BE2C (cell line): ENCODE measurements around the gene FAM168A.

Experiments used
- DNase-seq: peaks from one replicate; pipeline ENCODE4 v3.0.0-alpha.2; 2020
- H3K27me3 ChIP-seq: fragments of 250-450 bp; sonication (Bioruptor Pico); 2 replicates; pipeline ENCODE4 v1.5.1; 2020; ENCODE audit warnings: mild to moderate bottlenecking
- H3K36me3 ChIP-seq: fragments of 250-450 bp; sonication (Bioruptor Pico); 2 replicates; pipeline ENCODE4 v1.5.1; 2020; ENCODE audit warnings: mild to moderate bottlenecking
- H3K4me1 ChIP-seq: fragments of 250-450 bp; sonication (Bioruptor Pico); 2 replicates; pipeline ENCODE4 v1.5.1; 2020
- H3K4me3 ChIP-seq: 2 replicates; pipeline ENCODE4 v1.5.1; 2011; ENCODE audit warnings: low read depth, low read length
- H3K9me3 ChIP-seq: fragments of 250-450 bp; sonication (Bioruptor Pico); 2 replicates; pipeline ENCODE4 v1.5.1; 2020
- TF ChIP-seq, protein P1 (sequence below): IDR thresholded peaks from 2 replicates; pipeline ENCODE4 v1.5.1; 2012; ENCODE audit warnings: mild to moderate bottlenecking, low read depth, low read length

Gene FAM168A

DNA sequence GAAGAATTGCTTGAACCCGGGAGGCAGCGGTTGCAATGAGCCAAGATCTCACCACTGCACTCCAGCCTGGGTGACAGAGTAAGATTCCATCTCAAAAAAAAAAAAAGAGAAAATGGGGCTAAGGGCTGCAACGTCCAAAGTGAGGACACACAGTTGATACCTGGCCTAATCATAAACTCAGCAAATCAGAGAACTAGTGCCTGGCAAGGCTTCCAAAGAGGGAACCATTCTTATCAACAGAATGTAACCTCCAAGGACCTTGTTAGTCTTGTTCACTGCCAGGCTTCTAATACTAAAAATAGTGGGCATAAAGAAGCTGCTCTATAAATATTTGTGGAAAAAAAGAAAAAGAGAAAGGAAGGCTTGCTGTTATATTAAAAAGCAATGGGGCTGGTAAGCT, 42.3 kb downstream of the FAM168A start:
- H3K27me3 ChIP-seq = no peaks in the 10 kb centered on the region
- H3K4me3 ChIP-seq = no peak overlapping the region
- H3K4me1 ChIP-seq = no peaks in the 10 kb centered on the region
- H3K9me3 ChIP-seq = no peaks in the 10 kb centered on the region
- TF ChIP-seq, protein P1, sequence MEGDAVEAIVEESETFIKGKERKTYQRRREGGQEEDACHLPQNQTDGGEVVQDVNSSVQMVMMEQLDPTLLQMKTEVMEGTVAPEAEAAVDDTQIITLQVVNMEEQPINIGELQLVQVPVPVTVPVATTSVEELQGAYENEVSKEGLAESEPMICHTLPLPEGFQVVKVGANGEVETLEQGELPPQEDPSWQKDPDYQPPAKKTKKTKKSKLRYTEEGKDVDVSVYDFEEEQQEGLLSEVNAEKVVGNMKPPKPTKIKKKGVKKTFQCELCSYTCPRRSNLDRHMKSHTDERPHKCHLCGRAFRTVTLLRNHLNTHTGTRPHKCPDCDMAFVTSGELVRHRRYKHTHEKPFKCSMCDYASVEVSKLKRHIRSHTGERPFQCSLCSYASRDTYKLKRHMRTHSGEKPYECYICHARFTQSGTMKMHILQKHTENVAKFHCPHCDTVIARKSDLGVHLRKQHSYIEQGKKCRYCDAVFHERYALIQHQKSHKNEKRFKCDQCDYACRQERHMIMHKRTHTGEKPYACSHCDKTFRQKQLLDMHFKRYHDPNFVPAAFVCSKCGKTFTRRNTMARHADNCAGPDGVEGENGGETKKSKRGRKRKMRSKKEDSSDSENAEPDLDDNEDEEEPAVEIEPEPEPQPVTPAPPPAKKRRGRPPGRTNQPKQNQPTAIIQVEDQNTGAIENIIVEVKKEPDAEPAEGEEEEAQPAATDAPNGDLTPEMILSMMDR = no peak
- no peaks in the 10 kb centered on the region; the same call in 1 of the 2 replicates for H3K36me3 ChIP-seq
- no peak for DNase-seq

DNA sequence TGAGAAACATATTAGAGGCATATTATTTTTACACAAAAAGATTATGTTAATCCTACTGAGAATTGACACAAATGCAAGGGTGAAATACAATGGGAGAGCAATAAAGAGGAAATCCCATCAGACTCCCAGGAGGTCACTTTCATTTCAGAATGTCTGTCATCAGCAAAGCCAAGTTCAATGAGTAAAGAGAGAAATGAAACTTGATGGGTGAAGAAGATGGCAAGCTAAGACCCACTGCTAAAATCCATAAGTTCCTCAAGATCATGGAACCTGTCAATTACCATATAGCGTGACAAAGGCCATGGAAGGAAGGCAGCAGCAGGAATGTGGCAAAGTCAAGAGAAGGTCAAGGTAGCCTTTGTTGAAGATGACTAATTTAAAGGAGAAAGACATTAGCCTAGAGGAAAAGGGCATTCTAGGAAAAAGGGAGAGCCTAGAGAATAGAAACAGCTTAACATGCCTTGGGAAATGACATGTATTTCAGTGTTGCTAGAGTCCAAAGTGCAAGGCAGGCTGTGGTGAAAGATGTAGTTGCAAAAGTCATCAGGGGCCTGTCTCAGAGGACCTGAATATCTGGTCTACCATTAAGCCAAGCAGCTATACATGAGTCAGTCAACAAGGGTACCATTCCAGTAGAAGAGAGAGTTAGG, 43.1 kb downstream of the FAM168A start:
- H3K4me1 ChIP-seq = no peaks in the 10 kb centered on the region
- no peak overlapping the region for H3K4me3 ChIP-seq
- TF ChIP-seq, protein P1 = no peak
- no peaks in the 10 kb centered on the region; the same call in 1 of the 2 replicates for H3K36me3 ChIP-seq
- H3K27me3 ChIP-seq = no peaks in the 10 kb centered on the region
- no peak for DNase-seq
- no peaks in the 10 kb centered on the region for H3K9me3 ChIP-seq

DNA sequence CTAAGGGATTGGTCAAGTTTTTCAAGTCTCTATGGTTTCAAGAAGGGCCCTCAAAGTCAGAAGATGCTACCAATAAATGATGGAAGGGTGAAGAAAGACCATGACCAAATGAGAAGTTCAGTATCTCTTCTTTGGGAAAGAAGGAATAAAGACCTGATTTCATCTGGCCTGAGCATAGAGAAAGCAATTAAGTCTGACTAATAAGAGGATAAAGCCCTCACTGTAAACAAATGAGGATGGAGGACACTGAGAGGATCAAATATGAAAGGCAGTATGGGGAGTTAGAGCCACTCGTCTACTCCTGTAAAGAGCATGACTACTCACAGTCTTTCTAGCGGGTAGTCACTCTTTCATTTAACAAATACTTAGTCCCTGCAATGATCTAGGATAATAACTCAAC, 44.6 kb downstream of the FAM168A start:
- Histone ChIP-seq H3K9me3 (no peaks in the 10 kb centered on the region), H3K4me3 (no peak overlapping the region), H3K36me3 (no peaks in the 10 kb centered on the region; the same call in 1 of the 2 replicates), H3K4me1 (no peaks in the 10 kb centered on the region), H3K27me3 (no peaks in the 10 kb centered on the region)
- TF ChIP-seq, protein P1 = no peak
- no peak for DNase-seq

DNA sequence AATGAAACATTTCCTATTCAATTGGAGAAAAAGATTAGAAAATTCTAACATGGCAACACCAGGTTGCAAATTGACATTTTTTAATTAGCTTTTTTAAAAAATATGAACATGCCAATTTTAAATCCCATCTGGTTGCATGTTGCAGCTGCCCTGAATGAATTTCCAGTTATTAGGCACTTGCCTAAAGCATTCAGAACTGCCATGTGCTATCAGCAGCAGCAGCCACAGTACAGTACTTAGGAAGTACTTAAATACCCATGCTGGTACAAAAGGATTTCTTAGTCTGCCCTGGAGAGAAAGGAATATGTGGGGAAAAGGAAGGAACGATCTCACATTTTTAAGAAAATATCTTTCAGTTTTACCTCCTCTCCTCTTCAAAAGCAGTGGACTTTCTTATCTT, 46.2 kb downstream of the FAM168A start:
- TF ChIP-seq, protein P1 = no peak
- Histone ChIP-seq H3K27me3 (no peaks in the 10 kb centered on the region), H3K9me3 (no peaks in the 10 kb centered on the region), H3K36me3 (no peaks in the 10 kb centered on the region), H3K4me1 (no peaks in the 10 kb centered on the region), H3K4me3 (no peak overlapping the region)
- no peak for DNase-seq

DNA sequence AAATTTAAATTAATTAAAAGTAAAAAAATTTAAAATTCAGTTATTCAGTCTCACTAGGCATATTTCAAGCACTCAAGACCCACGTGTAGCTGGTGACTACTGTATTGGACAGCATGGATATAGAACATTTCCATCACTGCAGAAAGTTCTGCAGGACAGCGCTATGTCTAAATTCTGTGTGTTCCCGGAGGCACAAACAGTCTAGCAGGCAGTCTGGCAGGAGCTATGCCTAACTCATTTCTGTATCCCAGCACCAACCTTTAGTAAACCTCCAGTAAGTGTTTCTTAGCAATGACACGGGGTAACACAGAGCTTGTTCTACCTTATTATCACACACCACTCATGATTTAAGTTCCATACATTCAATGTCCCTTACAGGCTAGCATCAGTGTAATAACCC, 48.5 kb downstream of the FAM168A start:
- TF ChIP-seq, protein P1 = no peak
- Histone ChIP-seq H3K36me3 (no peaks in the 10 kb centered on the region), H3K27me3 (no peaks in the 10 kb centered on the region), H3K4me3 (no peak overlapping the region), H3K9me3 (no peaks in the 10 kb centered on the region), H3K4me1 (no peaks in the 10 kb centered on the region)
- DNase-seq = no peak

DNA sequence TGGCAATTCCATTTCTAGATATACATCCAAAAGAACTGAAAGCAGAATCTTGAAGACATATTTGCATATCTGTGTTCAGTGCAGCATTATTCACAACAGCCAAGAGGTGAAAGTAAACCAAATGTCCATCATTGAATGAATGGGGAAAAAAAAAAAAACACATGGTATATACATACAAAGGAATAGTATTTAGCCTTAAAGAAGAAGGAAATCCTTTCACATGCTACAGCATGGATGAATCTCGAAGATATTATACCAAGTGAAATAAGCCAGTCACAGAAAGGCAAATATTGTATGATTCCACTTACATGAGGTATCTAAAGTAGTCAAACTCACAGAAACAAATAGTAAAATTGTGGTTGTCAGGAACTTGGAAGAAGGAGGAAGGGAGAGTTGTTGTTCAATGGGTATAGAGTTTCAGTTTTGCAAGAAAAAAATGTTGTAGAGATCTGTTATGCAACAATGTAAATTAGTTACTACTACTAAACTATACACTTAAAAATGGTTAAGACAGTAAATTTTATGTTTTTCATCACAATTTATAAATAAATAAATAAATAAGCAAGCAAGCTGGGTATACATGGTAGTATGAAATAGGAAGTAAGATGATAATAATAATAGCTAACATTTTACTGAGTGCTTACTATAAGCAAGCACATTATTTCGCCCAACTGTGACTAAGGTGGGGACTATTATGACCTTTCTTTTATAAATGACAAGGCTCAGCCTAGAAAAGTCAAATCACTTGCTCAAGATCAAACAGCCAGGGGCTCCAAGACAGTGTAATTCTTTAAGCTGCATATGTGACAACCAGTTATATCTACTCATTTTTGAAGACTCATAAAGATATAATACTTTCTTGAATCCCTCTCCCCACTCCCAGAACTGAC, 50.0 kb downstream of the FAM168A start:
- Histone ChIP-seq H3K9me3 (no peaks in the 10 kb centered on the region), H3K36me3 (no peaks in the 10 kb centered on the region), H3K4me1 (no peaks in the 10 kb centered on the region), H3K4me3 (no peak overlapping the region), H3K27me3 (no peaks in the 10 kb centered on the region)
- TF ChIP-seq, protein P1 = no peak
- no peak for DNase-seq
